GM19043 (cell line): ENCODE results near the gene NCOA6.

Experiments used
- ATAC-seq: cut with Tn5 transposase; IDR thresholded peaks from one replicate; pipeline ENCODE4 v1.9.1; 2021; ENCODE audit warnings: low read depth; ENCODE audit not compliant: unreplicated experiment

NCOA6 gene

GRCh38 chr20:34825530-34826362, at the start of gene NCOA6:
Gene NCOA6 (minus strand): TSS chr20:34825651. CDS start chr20:34782355, 43,296 bp downstream.
- ATAC-seq, result no peak

GRCh38 chr20:34874094-34874654, 48.7 kb upstream of the NCOA6 start:
- ATAC-seq, result no peak

- no peak for ATAC-seq
These were observed 48.2 kb upstream of the NCOA6 start for GRCh38 chr20:34873583-34874093.

GRCh38 chr20:34872622-34873224, 47.3 kb upstream of the NCOA6 start, which contains the start of gene GGT7:
Gene GGT7 (minus strand): TSS chr20:34872856. CDS start chr20:34872815, 41 bp downstream.
- ATAC-seq, result no peak

GRCh38 chr20:34871966-34872621, 46.6 kb upstream of the NCOA6 start:
- no peak for ATAC-seq

- ATAC-seq, result no peak
These were observed 46.0 kb upstream of the NCOA6 start for GRCh38 chr20:34871320-34871926.

- no peak for ATAC-seq
These were observed 38.8 kb upstream of the NCOA6 start for GRCh38 chr20:34864216-34864615.

- no peak for ATAC-seq
These were observed 38.0 kb upstream of the NCOA6 start for GRCh38 chr20:34863421-34863965.

GRCh38 chr20:34862724-34863123, 37.3 kb upstream of the NCOA6 start:
- ATAC-seq, result no peak

- no peak for ATAC-seq
These were observed 36.1 kb upstream of the NCOA6 start for GRCh38 chr20:34861386-34862084.

GRCh38 chr20:34859826-34860545, 34.5 kb upstream of the NCOA6 start:
- no peak for ATAC-seq

- no peak for ATAC-seq
These were observed 33.9 kb upstream of the NCOA6 start for GRCh38 chr20:34859367-34859766.

GRCh38 chr20:34852298-34852697, 26.8 kb upstream of the NCOA6 start:
- ATAC-seq, result no peak

GRCh38 chr20:34850969-34851368, 25.5 kb upstream of the NCOA6 start:
- no peak for ATAC-seq

GRCh38 chr20:34849778-34850177, 24.3 kb upstream of the NCOA6 start:
- ATAC-seq, result no peak

- no peak for ATAC-seq
These were observed 23.1 kb upstream of the NCOA6 start for GRCh38 chr20:34848597-34848996.

GRCh38 chr20:34843421-34843820, 18.0 kb upstream of the NCOA6 start:
- no peak for ATAC-seq

GRCh38 chr20:34842143-34842542, 16.7 kb upstream of the NCOA6 start:
- ATAC-seq, result no peak

- ATAC-seq, result no peak
These were observed 9.0 kb upstream of the NCOA6 start for GRCh38 chr20:34834459-34834893.
